SK-N-SH (cell line): ENCODE results near the gene FGF18.

ENCODE experiments used
- EP300 ChIP-seq, 2 experiments: IDR thresholded peaks; 2 replicates each; pipeline versions ENCODE4 v1.4.0 to v1.6.1; 2012; ENCODE audit warnings: borderline replicate concordance in 1 of 2, low read depth in 1 of 2, low read length in 1 of 2
- POLR2AphosphoS5 ChIP-seq: IDR thresholded peaks from 2 replicates; pipeline ENCODE4 v1.6.1; 2012; ENCODE audit warnings: low read depth, low read length
- YY1 ChIP-seq: IDR thresholded peaks from 2 replicates; pipeline ENCODE4 v1.4.0; 2012; ENCODE audit warnings: low read depth, mild to moderate bottlenecking

GRCh38 chr5:171436804-171437285, 17.4 kb downstream of the FGF18 start:
- TF ChIP-seq YY1 (no peak), POLR2AphosphoS5 (no peak), EP300 (IDR thresholded peaks at IDR 0.05; ENCODE audit: borderline replicate concordance in 1 of 2, low read depth in 1 of 2, low read length in 1 of 2) (no peak)
